Nephron progenitor cell (in vitro differentiated cells): ENCODE measurements around the gene TCF19.

Experiments
- DNase-seq: peaks from one replicate; pipeline ENCODE4 v3.0.0; 2021
- H3K27ac Mint-ChIP-seq: 2 replicates; pipeline ENCODE4 v1.8.0; 2021; ENCODE audit warnings: mild to moderate bottlenecking, moderate library complexity, mixed read lengths
- H3K27me3 Mint-ChIP-seq: 2 replicates; pipeline ENCODE4 v1.8.0; 2021; ENCODE audit warnings: mild to moderate bottlenecking, low read depth, mixed read lengths; ENCODE audit not compliant: poor library complexity
- H3K36me3 Mint-ChIP-seq: 2 replicates; pipeline ENCODE4 v1.8.0; 2021; ENCODE audit warnings: low read depth, mixed read lengths
- H3K4me1 Mint-ChIP-seq: 2 replicates; pipeline ENCODE4 v1.8.0; 2021; ENCODE audit warnings: mixed read lengths
- H3K4me3 Mint-ChIP-seq: 2 replicates; pipeline ENCODE4 v1.8.0; 2021; ENCODE audit warnings: mild to moderate bottlenecking, moderate library complexity, mixed read lengths
- H3K9me3 Mint-ChIP-seq: 2 replicates; pipeline ENCODE4 v1.8.0; 2021; ENCODE audit warnings: mild to moderate bottlenecking, moderate library complexity, mixed read lengths
- CTCF ChIP-seq: fragments of 200-600 bp; sonication (generic); IDR thresholded peaks from 2 replicates; pipeline ENCODE4 v1.5.0; 2021; ENCODE audit warnings: antibody characterized with exemption

The TCF19 gene

GRCh38 chr6:31210741-31211532 is 52.5 kb downstream of the TCF19 start:
- TF ChIP-seq CTCF: no peak
- Mint-ChIP-seq H3K9me3 (peaks cover 8% of the 10 kb centered on the region), H3K27ac (no peak overlapping the region), H3K36me3 (no peaks in the 10 kb centered on the region), H3K4me3 (no peak overlapping the region), H3K27me3 (peaks cover 7% of the 10 kb centered on the region), H3K4me1 (peaks cover 8% of the 10 kb centered on the region)
- DNase-seq: no peak
